Endothelial cell of umbilical vein (primary cell): ENCODE measurements around the gene PLXNC1. TPM values are rescaled to one million over a fixed set of nuclear protein-coding genes. Genes with fewer than 3 reads are reported as not detected.
"Not testable (repeated sequence)": the region's sequence is repeated elsewhere in the genome, so short reads cannot be mapped to it uniquely, and the experiment has no call there.

ENCODE experiments used
- BruUV-seq: library from RNA; stranded (reverse); fragments of 400-500 nt; replicated peaks from 2 replicates; lab custom pipeline; 2021; lab: Mats Ljungman, UMichigan
- CTCF ChIA-PET: fragments of 300-600, 350-600 bp; sonication (Branson Sonifier 250); formaldehyde crosslinking; loops from one replicate; lab custom pipeline; 2021; ENCODE audit warnings: antibody characterized with exemption, inconsistent platforms; lab: Charles Lee
- POLR2A ChIA-PET: fragments of 300-600, 350-600 bp; sonication (Branson Sonifier 250); formaldehyde crosslinking; loops from one replicate; lab custom pipeline; 2021; ENCODE audit warnings: antibody characterized with exemption, inconsistent platforms; lab: Charles Lee
- DNase-seq: peaks from one replicate; pipeline ENCODE4 v3.0.0-alpha.2; 2011; ENCODE audit warnings: low read depth, low spot score
- FAIRE-seq: peaks from 2 replicates; lab custom pipeline; 2011; peaks lifted over from hg19 to GRCh38; lab: Jason Lieb, UNC
- H2AFZ ChIP-seq: 2 replicates; pipeline ENCODE4 v1.6.0; 2012; ENCODE audit warnings: low read depth, low read length, control low read depth, inconsistent platforms
- H3K27ac ChIP-seq: 2 replicates; pipeline ENCODE4 v1.5.1; 2011; ENCODE audit warnings: low read depth, mild to moderate bottlenecking, control low read depth, low read length, moderate library complexity; ENCODE audit not compliant: insufficient read depth
- H3K27me3 ChIP-seq, 2 experiments: 2 replicates each; pipeline versions ENCODE4 v1.6.0 to v1.6.1; 2011; ENCODE audit warnings: low read length in 2 of 2, mixed read lengths in 1 of 2; ENCODE audit not compliant: control insufficient read depth in 2 of 2, insufficient read depth in 2 of 2
- H3K36me3 ChIP-seq, 2 experiments: 2 replicates in 1 of 2; 3 replicates in 1 of 2; pipeline ENCODE4 v1.5.1; 2011; ENCODE audit warnings: low read length in 2 of 2, mild to moderate bottlenecking in 1 of 2, moderate library complexity in 1 of 2; ENCODE audit not compliant: control insufficient read depth in 2 of 2, insufficient read depth in 2 of 2; ENCODE audit errors: extremely low read depth in 1 of 2
- H3K4me1 ChIP-seq: 3 replicates; pipeline ENCODE4 v1.5.1; 2011; ENCODE audit warnings: mild to moderate bottlenecking, low read length; ENCODE audit not compliant: control insufficient read depth, insufficient read depth; ENCODE audit errors: extremely low read depth
- H3K4me2 ChIP-seq: 2 replicates; pipeline ENCODE4 v1.6.1; 2011; ENCODE audit warnings: low read length, control low read depth, mixed read lengths; ENCODE audit not compliant: insufficient read depth
- H3K4me3 ChIP-seq, 3 experiments: fragments of 200-600 bp in 1 of 3; sonication (generic), shearing (Covaris generic) in 1 of 3; replicated peaks in 1 of 3; 2 replicates each; pipeline ENCODE4 v1.5.1; 2011 to 2016; ENCODE audit warnings: control low read depth in 3 of 3, low read length in 3 of 3, mild to moderate bottlenecking in 2 of 3, inconsistent platforms in 1 of 3, low read depth in 1 of 3, moderate library complexity in 1 of 3; ENCODE audit not compliant: insufficient read depth in 1 of 3
- H3K79me2 ChIP-seq: 2 replicates; pipeline ENCODE4 v1.6.0; 2012; ENCODE audit warnings: low read length, inconsistent platforms; ENCODE audit not compliant: control insufficient read depth, insufficient read depth
- H3K9ac ChIP-seq: replicated peaks from 2 replicates; pipeline ENCODE3; 2011; ENCODE audit warnings: low read length, control low read depth; ENCODE audit not compliant: insufficient read depth; ENCODE audit errors: extremely low read depth
- H3K9me1 ChIP-seq: replicated peaks from 3 replicates; pipeline ENCODE4 v1.6.0; 2011; ENCODE audit warnings: mild to moderate bottlenecking, low read length; ENCODE audit not compliant: control insufficient read depth, insufficient read depth; ENCODE audit errors: extremely low read depth
- H3K9me3 ChIP-seq: replicated peaks from 2 replicates; pipeline ENCODE4 v1.5.1; 2012; ENCODE audit warnings: low read length, inconsistent platforms; ENCODE audit not compliant: control insufficient read depth, insufficient read depth
- H4K20me1 ChIP-seq: replicated peaks from 2 replicates; pipeline ENCODE3; 2011; ENCODE audit warnings: mild to moderate bottlenecking, low read length; ENCODE audit not compliant: control insufficient read depth, insufficient read depth; ENCODE audit errors: extremely low read depth
- MYC ChIP-seq: IDR thresholded peaks from one replicate; pipeline ENCODE4 v1.6.1; 2011; ENCODE audit warnings: mild to moderate bottlenecking, low read depth, low read length
- dilution Hi-C: fragments of 300-500 bp; cut with MboI; formaldehyde crosslinking; loops from one replicate; pipeline ENCODE4 v1.15.0; 2019; ENCODE audit warnings: low sequenced_read_pairs; ENCODE audit not compliant: extremely low pct_ligation_motif_present
- intact Hi-C: fragments of 100-400 bp; cut with micrococcal nuclease; formaldehyde crosslinking; loops from one replicate; pipeline ENCODE4 v1.10.0; 2022
- polyA plus RNA-seq, 4 experiments: library from polyadenylated mRNA; depleted of rRNA in 3 of 4; stranded (reverse) in 3 of 4; unstranded in 1 of 4; fragments of >200 nt; gene quantifications; 2 replicates each; pipeline versions ENCODE4 v1.2.1 to v1.2.3, GENCODE V29; 2011 to 2012; ENCODE audit warnings: missing spikeins in 1 of 4
- total RNA-seq: library from RNA; stranded (reverse); gene quantifications from 2 replicates; pipeline ENCODE4 v1.2.3, GENCODE V29; 2021

The PLXNC1 gene
- total and polyA plus RNA-seq, 2 donors (not counting 3 experiments of a cell fraction or from before 2014, with no cell fraction given) = 0.04 TPM; not detected in 1

- no peak overlapping the region for H2AFZ ChIP-seq
- intact Hi-C loops = no loop called here
- no peaks in the 10 kb centered on the region for H3K27me3 ChIP-seq
- no peaks in the 10 kb centered on the region for H3K9me3 ChIP-seq
- DNase-seq (no peak), FAIRE-seq (no peak)
- H3K4me3 ChIP-seq = no peak overlapping the region
- H3K4me1 ChIP-seq = peaks cover 15% of the 10 kb centered on the region
- no peaks in the 10 kb centered on the region for H3K79me2 ChIP-seq
- no peak overlapping the region for H3K4me2 ChIP-seq
- H3K9me1 ChIP-seq = peaks cover 4% of the 10 kb centered on the region
- H3K27ac ChIP-seq = no peak overlapping the region
- no TSS peak for BruUV-seq
- H3K9ac ChIP-seq = no peak overlapping the region
- no peaks in the 10 kb centered on the region for H3K36me3 ChIP-seq
- ChIA-PET POLR2A (no interaction called here), CTCF (interaction anchor here (1.0 kb wide), 1 partner anchor 51 kb away, joined by 3 read pairs; no protein-coding TSS in a partner anchor)
- peaks cover 3% of the 10 kb centered on the region for H4K20me1 ChIP-seq
- no peak for TF ChIP-seq MYC
- dilution Hi-C loops = no loop called here
These were observed 164.0 kb downstream of the PLXNC1 start for GRCh38 chr12:94312378-94312777.

GRCh38 chr12:94316600-94316999, 168.2 kb downstream of the PLXNC1 start:
- H3K27ac ChIP-seq, H3K4me2 ChIP-seq, H3K9me3 ChIP-seq, H3K4me1 ChIP-seq, H3K4me3 ChIP-seq, DNase-seq, H3K36me3 ChIP-seq, H3K79me2 ChIP-seq, dilution Hi-C loops, H3K9ac ChIP-seq, intact Hi-C loops, FAIRE-seq, H3K9me1 ChIP-seq, H3K27me3 ChIP-seq, POLR2A ChIA-PET, H2AFZ ChIP-seq, CTCF ChIA-PET, BruUV-seq, H4K20me1 ChIP-seq: not testable (repeated sequence)
